MCF 10A (cell line): ENCODE results near the gene TPT1. TPM values are rescaled to one million over a fixed set of nuclear protein-coding genes. Genes with fewer than 3 reads are reported as not detected.
A peak's percentile ranks its signal among the peaks of the same experiment; 100 is the strongest.

Experiments
- BruUV-seq: library from RNA; stranded (reverse); fragments of 400-500 nt; replicated peaks from 2 replicates; lab custom pipeline; 2021; lab: Mats Ljungman, UMichigan
- CTCF ChIA-PET: fragments of 300-600 bp; sonication (Branson Sonifier 250); formaldehyde crosslinking; extraction: SDS; loops from one replicate; lab custom pipeline; 2021; ENCODE audit warnings: antibody characterized with exemption, inconsistent platforms; lab: Yijun Ruan, JAX
- POLR2A ChIA-PET: fragments of 300-600, 350-650 bp; sonication (Branson Sonifier 250); formaldehyde crosslinking; extraction: SDS; loops from one replicate; lab custom pipeline; 2020; ENCODE audit warnings: antibody characterized with exemption, inconsistent platforms; lab: Yijun Ruan, JAX
- DNase-seq: peaks from one replicate; pipeline ENCODE4 v3.0.0-alpha.2; 2018; ENCODE audit not compliant: unreplicated experiment
- H3K27ac Mint-ChIP-seq: one replicate; pipeline ENCODE4 v1.8.0; 2022; ENCODE audit warnings: mild to moderate bottlenecking, low read depth, mixed read lengths; ENCODE audit not compliant: unreplicated experiment
- H3K27me3 Mint-ChIP-seq: one replicate; pipeline ENCODE4 v1.8.0; 2022; ENCODE audit warnings: mixed read lengths; ENCODE audit not compliant: insufficient read depth, unreplicated experiment
- H3K36me3 Mint-ChIP-seq: one replicate; pipeline ENCODE4 v1.8.0; 2022; ENCODE audit warnings: mild to moderate bottlenecking, moderate library complexity, mixed read lengths; ENCODE audit not compliant: insufficient read depth, unreplicated experiment
- H3K4me1 Mint-ChIP-seq: one replicate; pipeline ENCODE4 v1.8.0; 2022; ENCODE audit warnings: mixed read lengths; ENCODE audit not compliant: insufficient read depth, unreplicated experiment
- H3K4me3 Mint-ChIP-seq: one replicate; pipeline ENCODE4 v1.8.0; 2022; ENCODE audit warnings: mild to moderate bottlenecking, moderate library complexity, mixed read lengths; ENCODE audit not compliant: unreplicated experiment
- H3K9me3 Mint-ChIP-seq: one replicate; pipeline ENCODE4 v1.8.0; 2022; ENCODE audit warnings: mixed read lengths; ENCODE audit not compliant: unreplicated experiment
- CTCF ChIP-seq: fragments of 200-600 bp; IDR thresholded peaks from one replicate; pipeline ENCODE4 v1.8.0; 2022; ENCODE audit warnings: antibody characterized with exemption, mild to moderate bottlenecking; ENCODE audit not compliant: unreplicated experiment
- intact Hi-C: fragments of 100-400 bp; cut with micrococcal nuclease; formaldehyde crosslinking; loops from 2 replicates; pipeline ENCODE4 v1.14.1; 2022
- total RNA-seq: library from RNA; stranded (reverse); gene quantifications from 2 replicates; pipeline ENCODE4 v1.2.3, GENCODE V29; 2022

Gene TPT1
- total RNA-seq, 1 experiment from 2014 or later: 4,896 TPM

- Mint-ChIP-seq H3K27ac (no peak overlapping the region), H3K27me3 (no peaks in the 10 kb centered on the region), H3K4me1 (peaks cover 5% of the 10 kb centered on the region), H3K9me3 (no peaks in the 10 kb centered on the region), H3K36me3 (peaks cover 8% of the 10 kb centered on the region), H3K4me3 (no peak overlapping the region)
- BruUV-seq: no TSS peak
- no peak for TF ChIP-seq CTCF
- intact Hi-C loops: no loop called here
- ChIA-PET POLR2A (no interaction called here), CTCF (no interaction called here)
- DNase-seq: no peak
These were observed 33.9 kb upstream of the TPT1 start for GRCh38 chr13:45374917-45375316.

GRCh38 chr13:45373162-45373547 lies 32.2 kb upstream of the TPT1 start:
- Mint-ChIP-seq H3K4me3 (no peak overlapping the region), H3K36me3 (peaks cover 8% of the 10 kb centered on the region), H3K27ac (no peak overlapping the region), H3K9me3 (no peaks in the 10 kb centered on the region), H3K27me3 (no peaks in the 10 kb centered on the region), H3K4me1 (peaks cover 16% of the 10 kb centered on the region)
- CTCF ChIA-PET: interaction anchor here (7.9 kb wide), 1 partner anchor 20 kb away, joined by 74 read pairs; no protein-coding TSS in a partner anchor
- POLR2A ChIA-PET: no interaction called here
- BruUV-seq: no TSS peak
- intact Hi-C loops: no loop called here
- no peak for DNase-seq
- TF ChIP-seq CTCF: no peak

- Mint-ChIP-seq H3K36me3 (peaks cover 8% of the 10 kb centered on the region), H3K27ac (peak overlapping the region; percentile 60), H3K4me1 (peaks cover 18% of the 10 kb centered on the region), H3K4me3 (no peak overlapping the region), H3K9me3 (no peaks in the 10 kb centered on the region), H3K27me3 (no peaks in the 10 kb centered on the region)
- intact Hi-C loops: no loop called here
- DNase-seq: no peak
- TF ChIP-seq CTCF: no peak
- ChIA-PET POLR2A (interaction anchor here (1.0 to 3.6 kb wide), 2 partner anchors 30 to 45 kb away, joined by 3 to 15 read pairs; partner anchors contain the start of gene TPT1), CTCF (interaction anchor here (1.0 to 7.9 kb wide), 14 partner anchors 15 to 95 kb away, joined by 3 to 74 read pairs (median 8); no protein-coding TSS in a partner anchor)
- BruUV-seq: no TSS peak
These were observed 31.5 kb upstream of the TPT1 start for GRCh38 chr13:45372189-45373161.

- H3K4me1 Mint-ChIP-seq: peaks cover 25% of the 10 kb centered on the region
- CTCF ChIA-PET: interaction anchor here (0.5 to 7.9 kb wide), 36 partner anchors 9 to 1004 kb away, joined by 3 to 74 read pairs (median 4); no protein-coding TSS in a partner anchor
These were observed 30.0 kb upstream of the TPT1 start for GRCh38 chr13:45370922-45371406.

More at GRCh38 chr13:45370922-45371406, 30.0 kb upstream of the TPT1 start:
- Mint-ChIP-seq H3K9me3 (no peaks in the 10 kb centered on the region), H3K4me3 (no peak overlapping the region), H3K27me3 (no peaks in the 10 kb centered on the region), H3K36me3 (peaks cover 8% of the 10 kb centered on the region), H3K27ac (no peak overlapping the region)
- peak; percentile 69 for DNase-seq
- peak; percentile 90 for TF ChIP-seq CTCF
- intact Hi-C loops: loop anchor here (2.0 kb wide), 1 partner anchor 94 kb away; the partner anchor contains the start of gene COG3
- BruUV-seq: no TSS peak
- POLR2A ChIA-PET: interaction anchor here (0.6 to 3.6 kb wide), 5 partner anchors 29 to 123 kb away, joined by 3 to 15 read pairs (median 3); partner anchors contain the start of genes COG3 and TPT1
